Stimulated activated CD4-positive, alpha-beta T cell treated with anti-CD3 and anti-CD28 coated beads, Interleukin-15, amount 100 ng/mL, for 48 hours (primary cell): ENCODE results near the gene TRIM50.
"Not testable (repeated sequence)": the region's sequence is repeated elsewhere in the genome, so short reads cannot be mapped to it uniquely, and the experiment has no call there.

Experiments used
- DNase-seq, 2 donors: peaks; one replicate each; pipeline ENCODE4 v3.0.0-alpha.2; 2020; ENCODE audit warnings: low read depth in 2 of 2

The TRIM50 gene

DNA sequence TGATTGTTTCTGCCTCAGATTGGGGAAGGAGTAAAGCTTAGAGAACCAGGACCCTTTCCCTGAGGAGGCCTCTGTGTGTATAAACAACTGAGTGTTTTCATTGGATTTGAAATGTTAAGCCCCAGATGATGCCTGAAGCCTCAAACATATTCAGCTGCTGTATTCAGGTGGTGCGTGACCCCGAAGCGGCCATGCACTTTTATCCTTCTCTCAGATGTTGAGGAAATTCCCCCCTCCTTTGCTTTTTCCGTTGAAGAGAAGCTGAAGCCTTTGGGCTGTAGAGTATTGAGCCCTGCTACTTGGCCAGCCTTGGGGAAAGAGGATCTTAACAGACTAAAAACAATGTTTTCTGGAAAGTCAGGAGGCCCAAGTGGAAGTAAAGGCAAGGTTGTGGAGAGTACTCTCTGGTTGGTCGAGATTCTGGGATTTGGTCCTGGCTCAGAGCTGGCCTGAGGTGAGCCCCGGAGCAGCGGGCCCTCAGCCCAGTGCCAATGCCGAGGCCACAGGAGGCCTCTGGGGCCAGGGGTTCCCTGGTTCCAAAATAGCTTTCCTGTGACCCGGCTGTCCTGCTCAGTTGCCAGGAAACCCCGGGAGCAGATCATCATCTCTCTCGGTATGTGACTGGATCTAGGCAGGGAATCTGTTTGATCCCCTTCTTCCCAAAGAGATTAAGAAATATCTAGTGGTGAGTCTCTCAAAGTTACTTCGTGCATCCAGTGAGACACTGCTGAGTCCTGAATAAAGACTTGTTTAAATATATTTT is 22.6 kb upstream of the TRIM50 start:
- DNase-seq, result no peak

- no peak for DNase-seq
Observed at GRCh38 chr7:73349763-73350162, 21.9 kb upstream of the TRIM50 start.

DNA sequence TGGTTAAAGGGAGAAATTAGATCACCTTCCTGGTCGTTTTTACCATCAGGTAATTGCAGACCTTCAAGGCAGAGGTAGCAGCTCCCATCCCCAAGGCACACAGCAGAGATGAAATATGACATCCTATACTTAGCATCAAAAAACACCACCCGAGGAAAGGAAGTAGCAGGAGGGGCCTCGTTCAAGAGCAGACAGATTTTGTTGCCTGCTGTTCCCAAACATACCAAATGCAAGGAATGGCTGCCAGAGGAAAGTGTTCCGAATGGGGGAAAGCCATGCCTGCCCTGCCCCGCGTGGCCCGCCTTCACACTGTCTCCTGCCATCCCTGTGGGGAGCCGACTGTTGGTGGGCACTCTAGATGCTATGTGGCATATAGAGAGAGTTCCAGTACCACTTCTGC is 18.1 kb upstream of the TRIM50 start:
- no peak for DNase-seq

GRCh38 chr7:73345538-73345937 is 17.7 kb upstream of the TRIM50 start:
- DNase-seq, result no peak

GRCh38 chr7:73343671-73344380 is 15.9 kb upstream of the TRIM50 start:
- DNase-seq, result no peak

DNA sequence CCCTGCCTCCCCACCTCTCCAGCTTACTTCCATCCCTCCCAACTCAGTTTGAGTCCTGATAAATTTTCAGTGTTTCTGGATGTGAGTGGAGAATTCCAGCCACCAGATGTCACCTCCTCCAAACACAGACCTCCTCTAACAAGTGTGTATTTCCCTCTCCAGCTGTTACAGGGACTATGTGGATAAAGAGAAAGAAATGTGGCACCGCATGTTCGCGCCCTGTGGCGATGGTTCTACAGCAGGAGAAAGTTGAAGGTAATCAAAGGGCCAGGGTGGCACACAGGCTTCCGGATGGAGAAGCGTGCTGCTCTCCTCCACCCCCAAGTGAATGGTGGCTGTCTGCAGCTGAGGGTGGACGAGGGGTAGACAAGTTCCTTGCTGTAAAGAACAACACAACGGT is 14.8 kb upstream of the TRIM50 start:
- no peak for DNase-seq

DNA sequence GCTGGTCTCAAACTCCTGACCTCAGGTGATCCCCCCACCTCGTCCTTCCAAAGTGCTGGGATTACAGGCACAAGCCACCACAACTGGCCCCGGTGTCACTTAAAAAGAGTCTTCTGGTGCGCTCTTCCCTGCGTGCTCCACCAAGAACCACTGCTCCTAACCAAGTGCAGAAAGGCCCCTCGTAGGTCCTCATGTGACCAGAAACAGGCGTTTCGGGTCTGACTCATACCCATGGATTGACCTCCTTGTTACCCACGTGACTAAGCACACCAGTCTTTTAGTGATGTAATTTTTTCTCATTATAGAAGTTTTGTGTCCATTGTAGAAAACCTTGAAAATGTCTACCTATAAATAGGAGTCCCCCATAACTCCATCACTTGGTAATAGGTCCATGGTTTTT is 14.0 kb upstream of the TRIM50 start:
- no peak for DNase-seq

DNA sequence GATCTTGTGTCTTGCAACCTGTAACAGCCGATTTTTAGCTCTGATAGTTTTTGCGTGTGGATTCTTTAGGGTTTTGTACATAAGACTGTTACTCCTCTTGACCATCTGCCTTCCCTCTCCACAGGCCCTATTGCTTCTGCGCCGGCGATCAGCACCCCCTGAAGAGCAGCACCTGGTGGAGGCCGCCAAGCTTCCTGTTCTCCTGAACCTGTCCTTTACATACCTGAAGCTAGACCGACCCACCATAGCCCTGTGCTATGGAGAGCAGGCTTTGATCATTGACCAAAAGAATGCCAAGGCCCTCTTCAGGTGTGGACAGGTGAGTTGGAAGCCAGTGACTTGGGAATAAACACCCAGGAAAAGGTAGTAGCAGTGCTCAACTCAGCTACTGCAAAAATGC is 12.6 kb upstream of the TRIM50 start:
- DNase-seq, result no peak

DNA sequence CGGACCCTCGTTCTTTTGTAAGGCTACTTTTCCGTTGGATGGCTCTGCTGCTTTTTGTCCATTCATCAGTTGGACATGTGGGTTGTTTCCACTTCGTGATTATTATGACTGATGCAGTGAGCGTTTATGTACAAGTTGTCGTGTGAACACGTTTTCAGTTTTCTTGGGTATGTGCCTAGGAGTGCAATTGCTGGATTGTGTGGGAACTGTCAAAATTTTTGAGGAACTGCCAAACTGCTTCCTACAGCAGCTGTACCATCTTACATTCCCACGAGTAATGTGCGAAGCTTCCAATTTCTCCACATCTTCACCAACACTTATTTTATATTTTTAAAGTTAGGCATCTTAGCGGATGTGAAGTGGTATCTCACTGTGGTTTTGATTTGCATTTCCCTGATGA is 10.4 kb upstream of the TRIM50 start:
- no peak for DNase-seq

GRCh38 chr7:73332447-73332846 is 4.6 kb upstream of the TRIM50 start:
- no peak for DNase-seq

DNA sequence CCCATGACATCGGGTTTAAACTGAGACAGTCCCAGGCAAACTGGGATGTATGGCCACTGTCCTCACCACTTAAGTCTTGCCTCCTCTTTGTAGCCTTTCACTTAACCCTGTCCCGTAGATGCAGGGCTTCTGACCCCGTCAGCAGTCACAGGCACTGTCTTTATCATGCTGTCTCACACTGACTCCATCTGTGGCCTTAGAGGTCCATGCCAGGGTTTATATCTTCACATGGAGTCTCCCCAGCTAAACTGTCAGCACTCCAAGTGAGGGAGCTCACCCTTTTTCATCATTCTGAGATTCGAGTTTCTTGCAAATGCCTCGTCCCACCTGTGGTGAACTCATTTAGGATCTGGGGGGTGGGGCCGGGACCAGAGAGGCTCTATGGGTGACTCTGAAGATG is 2.9 kb upstream of the TRIM50 start:
- DNase-seq, result no peak

GRCh38 chr7:73329861-73330581 is 2.1 kb upstream of the TRIM50 start:
- no peak for DNase-seq

DNA sequence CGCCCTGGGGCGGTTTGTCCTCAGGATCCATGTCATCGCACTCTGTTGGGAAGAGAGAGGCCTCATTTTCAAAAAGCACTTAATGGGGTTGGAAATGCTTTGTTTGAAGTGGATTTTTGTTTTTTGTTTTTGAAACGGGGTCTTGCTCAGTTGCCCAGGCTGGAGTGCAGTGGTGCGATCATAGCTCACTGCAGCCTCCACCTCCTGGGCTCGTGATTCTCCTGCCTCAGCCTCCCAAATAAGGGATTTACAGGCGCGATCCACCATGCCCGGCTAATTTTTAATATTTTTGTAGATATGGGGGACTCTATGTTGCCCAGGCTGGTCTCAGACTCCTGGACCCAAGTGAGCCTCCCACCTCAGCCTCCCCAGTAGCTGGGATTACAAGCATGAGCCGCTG is 814 bp upstream of the TRIM50 start:
- no peak for DNase-seq

DNA sequence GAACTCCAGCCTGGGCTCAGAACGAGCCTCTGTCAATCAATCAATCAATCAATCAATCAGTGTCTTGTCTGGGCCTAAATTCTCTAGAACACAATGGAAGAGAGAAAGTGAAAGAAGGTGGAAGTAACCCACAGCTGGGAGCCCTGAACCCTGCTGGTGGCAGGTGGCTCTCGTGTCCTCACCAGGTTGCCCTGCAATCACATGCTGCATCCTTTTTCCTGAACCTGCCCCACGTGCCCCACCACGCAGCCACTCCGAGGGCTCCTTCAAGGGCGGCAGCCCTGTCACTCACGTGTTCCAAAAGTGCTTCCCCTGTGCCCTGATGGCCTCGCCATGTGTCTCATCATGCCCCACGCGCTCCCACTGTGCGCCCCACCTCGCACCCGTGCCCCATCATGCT is 433 bp downstream of the TRIM50 start:
- DNase-seq, result not testable (repeated sequence)

GRCh38 chr7:73325424-73325823 is 2.5 kb downstream of the TRIM50 start:
- not testable (repeated sequence) for DNase-seq

DNA sequence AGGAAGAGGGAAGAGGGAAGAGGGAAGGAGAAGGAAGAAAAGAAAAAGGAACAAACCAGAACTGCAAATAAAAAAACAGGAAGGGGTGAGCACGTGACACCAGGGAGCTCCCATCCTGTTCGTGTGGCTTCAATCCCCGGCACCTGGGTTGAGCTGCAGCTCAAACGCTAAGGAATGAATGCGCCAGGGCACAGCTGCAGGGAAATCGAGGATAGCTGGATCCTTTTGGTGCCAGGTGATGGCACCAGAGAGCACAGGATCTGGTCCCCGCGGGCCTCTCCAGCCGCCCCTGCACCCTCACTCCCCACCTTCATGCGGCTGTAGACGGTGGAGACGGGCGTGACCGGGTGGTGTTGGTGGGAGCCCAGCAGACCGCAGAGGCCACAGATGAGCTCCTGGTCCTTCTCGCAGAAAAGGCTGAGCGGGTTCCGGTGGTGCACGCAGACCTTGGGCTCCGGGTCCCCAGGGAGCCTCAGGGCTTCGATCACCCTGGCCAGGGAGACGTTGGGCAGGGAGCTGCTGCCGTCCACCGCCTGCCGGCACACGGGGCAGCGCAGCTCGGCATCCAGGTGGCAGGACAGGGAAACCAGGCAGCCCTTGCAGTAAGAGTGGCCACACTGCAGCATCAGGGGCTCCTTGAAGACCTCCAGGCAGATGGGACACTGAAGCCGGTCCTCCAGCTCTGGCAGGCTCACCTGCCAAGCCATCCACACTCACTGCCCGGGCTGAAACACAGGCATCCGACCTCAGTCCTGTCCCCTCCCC is 3.6 kb downstream of the TRIM50 start:
- peak; percentile 32 to 36 for DNase-seq

GRCh38 chr7:73323434-73324080 is 4.3 kb downstream of the TRIM50 start:
- not testable (repeated sequence) for DNase-seq

GRCh38 chr7:73320009-73320408 is 7.9 kb downstream of the TRIM50 start:
- DNase-seq, result not testable (repeated sequence)

- not testable (repeated sequence) for DNase-seq
Observed at GRCh38 chr7:73319541-73319940, 8.3 kb downstream of the TRIM50 start.

DNA sequence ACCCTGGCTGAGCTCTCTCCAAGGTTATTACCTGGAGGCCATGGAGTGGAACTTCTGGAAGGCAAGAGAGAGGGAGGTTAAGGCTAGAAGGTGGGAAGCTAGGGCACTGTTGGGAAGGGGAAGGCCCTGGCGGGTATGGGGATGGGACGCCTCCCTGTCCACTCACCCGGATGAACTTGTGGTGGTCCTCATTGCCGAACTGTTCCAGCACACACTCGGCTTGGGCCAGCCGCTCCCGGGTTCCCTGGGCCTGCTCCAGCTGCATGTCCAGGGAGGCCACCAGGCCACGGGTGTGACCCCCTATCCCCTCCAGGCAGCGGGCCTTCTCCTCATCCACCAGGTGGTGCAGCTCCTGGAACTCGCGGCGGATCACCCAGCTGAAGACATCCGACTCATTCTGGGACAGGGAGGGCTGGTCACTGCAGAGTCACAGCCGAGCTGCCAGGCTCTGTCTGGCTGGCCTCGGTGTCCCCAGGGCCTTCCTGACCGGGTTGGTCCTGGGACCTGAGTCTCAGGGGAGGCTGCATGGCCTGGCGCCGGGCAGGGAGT is 9.2 kb downstream of the TRIM50 start:
- DNase-seq, result not testable (repeated sequence)

GRCh38 chr7:73316521-73316920 is 11.4 kb downstream of the TRIM50 start:
- no peak for DNase-seq
